LNCaP clone FGC (cell line): Measurements from ENCODE around the gene MTG2.

ENCODE experiments used
- DNase-seq: peaks from one replicate; pipeline ENCODE4 v3.0.0-alpha.2; 2011; ENCODE audit warnings: low read depth
- H3K4me3 ChIP-seq: 2 replicates; pipeline ENCODE4 v1.5.1; 2011; ENCODE audit warnings: mild to moderate bottlenecking, low read depth, low read length, control low read depth
- CTCF ChIP-seq: IDR thresholded peaks from 2 replicates; pipeline ENCODE4 v1.5.1; 2012; ENCODE audit warnings: mild to moderate bottlenecking; ENCODE audit not compliant: control insufficient read depth, insufficient read depth; ENCODE audit errors: extremely low read depth

MTG2 gene

GRCh38 chr20:62238569-62239277, 55.9 kb downstream of the MTG2 start:
- no peak for TF ChIP-seq CTCF
- no peak for DNase-seq
- H3K4me3 ChIP-seq: peak overlapping the region; percentile 75

- no peak for DNase-seq
- TF ChIP-seq CTCF: no peak
Measured at GRCh38 chr20:62239278-62239879, 56.6 kb downstream of the MTG2 start.

GRCh38 chr20:62240020-62240685, 57.3 kb downstream of the MTG2 start:
- TF ChIP-seq CTCF: no peak

More at GRCh38 chr20:62239278-62239879, 56.6 kb downstream of the MTG2 start:
- H3K4me3 ChIP-seq: peak overlapping the region; percentile 75

GRCh38 chr20:62241506-62241905, 58.7 kb downstream of the MTG2 start:
- no peak for TF ChIP-seq CTCF
- no peak for DNase-seq
- H3K4me3 ChIP-seq: no peak overlapping the region

More at GRCh38 chr20:62240020-62240685, 57.3 kb downstream of the MTG2 start:
- peak overlapping the region; percentile 75 for H3K4me3 ChIP-seq
- no peak for DNase-seq

- DNase-seq: no peak
- no peak for TF ChIP-seq CTCF
- H3K4me3 ChIP-seq: no peak overlapping the region
Measured at GRCh38 chr20:62242176-62242575, 59.3 kb downstream of the MTG2 start.

GRCh38 chr20:62243106-62243505, 60.3 kb downstream of the MTG2 start:
- TF ChIP-seq CTCF: no peak
- no peak overlapping the region for H3K4me3 ChIP-seq
- DNase-seq: no peak
